AG04449 (cell line): Measurements from ENCODE around the gene CACTIN.

ENCODE experiments used
- CTCF ChIA-PET: fragments of 350-600 bp; formaldehyde crosslinking; extraction: SDS; loops from one replicate; lab custom pipeline; 2021; ENCODE audit warnings: antibody characterized with exemption; lab: Yijun Ruan, JAX
- POLR2A ChIA-PET: fragments of 400-600, 350-600 bp; formaldehyde crosslinking; extraction: SDS; loops from one replicate; lab custom pipeline; 2020; ENCODE audit warnings: antibody characterized with exemption, inconsistent platforms; lab: Yijun Ruan, JAX
- DNase-seq: peaks from one replicate; pipeline ENCODE4 v3.0.0-alpha.2; 2010; ENCODE audit warnings: low read depth, low spot score
- H3K4me3 ChIP-seq: 2 replicates; pipeline ENCODE4 v1.5.1; 2011; ENCODE audit warnings: low read depth, mild to moderate bottlenecking, control low read depth, low read length
- CTCF ChIP-seq: IDR thresholded peaks from one replicate; pipeline ENCODE4 v1.5.1; 2011; ENCODE audit warnings: mild to moderate bottlenecking, moderate library complexity, low read length, control low read depth, inconsistent platforms; ENCODE audit not compliant: insufficient read depth; ENCODE audit errors: missing control alignments

The CACTIN gene

DNA sequence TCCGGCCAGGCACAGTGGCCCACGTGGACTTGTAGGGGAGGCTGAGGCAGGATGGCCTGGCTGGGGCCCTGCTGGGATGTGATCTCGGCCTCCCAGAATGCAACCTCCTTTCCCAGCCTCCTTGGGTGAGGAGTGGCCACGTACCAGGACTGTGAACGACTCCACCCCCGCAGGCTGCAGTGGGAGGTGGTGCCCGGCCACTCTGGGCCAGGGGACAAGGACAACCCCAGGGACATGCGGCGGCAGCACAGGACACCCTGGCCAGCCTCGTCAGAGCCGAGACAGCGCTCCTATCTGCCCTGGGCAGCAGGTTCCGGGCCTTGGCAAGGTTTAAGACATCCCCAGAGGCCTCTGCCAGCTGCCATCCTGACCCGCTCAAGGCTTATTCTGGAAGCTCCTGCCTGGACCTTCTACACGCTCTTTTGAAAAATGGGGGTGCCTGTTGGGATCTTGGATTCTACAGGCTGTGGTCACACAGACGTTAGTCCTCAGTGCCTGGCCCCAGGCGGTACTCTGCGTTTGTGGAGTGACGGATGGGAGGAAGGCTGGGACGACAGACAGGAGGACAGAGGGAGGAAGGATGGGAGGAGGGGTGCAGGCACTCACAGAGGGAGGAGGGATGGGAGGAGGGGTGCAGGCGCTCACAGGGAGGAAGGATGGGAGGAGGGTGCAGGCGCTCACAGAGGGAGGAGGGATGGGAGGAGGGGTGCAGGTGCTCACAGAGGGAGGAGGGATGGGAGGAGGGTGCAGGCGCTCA is 19.9 kb upstream of the CACTIN start:
- ChIA-PET POLR2A (no interaction called here), CTCF (interaction anchor here (0.6 to 1.0 kb wide), 2 partner anchors 8 to 78 kb away, joined by 3 read pairs; no protein-coding TSS in a partner anchor)
- TF ChIP-seq CTCF = no peak
- no peak overlapping the region for H3K4me3 ChIP-seq
- no peak for DNase-seq

DNA sequence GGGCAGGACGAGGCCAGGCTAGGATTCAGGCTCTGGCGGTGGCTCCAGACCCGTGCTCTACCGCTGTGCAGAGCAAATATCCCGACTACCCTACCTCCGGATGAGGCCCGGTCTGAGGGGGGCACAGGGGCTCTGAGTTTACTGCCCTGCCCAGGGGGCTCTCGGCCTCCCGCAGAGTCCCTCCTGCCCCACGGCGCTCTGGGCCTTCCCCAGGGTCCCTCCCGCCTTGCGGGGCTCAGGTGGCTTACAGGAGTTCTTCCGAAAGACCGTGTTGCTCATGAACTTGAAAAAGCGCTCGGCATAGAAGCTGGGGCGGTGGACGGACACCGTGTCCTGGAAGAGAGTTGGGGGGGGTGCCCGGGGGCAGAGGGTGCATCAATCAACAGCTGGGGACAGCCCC is 19.1 kb upstream of the CACTIN start:
- H3K4me3 ChIP-seq = no peak overlapping the region
- ChIA-PET POLR2A (no interaction called here), CTCF (interaction anchor here (1.0 kb wide), 1 partner anchor 8 kb away, joined by 3 read pairs; no protein-coding TSS in a partner anchor)
- DNase-seq = no peak
- TF ChIP-seq CTCF = no peak

DNA sequence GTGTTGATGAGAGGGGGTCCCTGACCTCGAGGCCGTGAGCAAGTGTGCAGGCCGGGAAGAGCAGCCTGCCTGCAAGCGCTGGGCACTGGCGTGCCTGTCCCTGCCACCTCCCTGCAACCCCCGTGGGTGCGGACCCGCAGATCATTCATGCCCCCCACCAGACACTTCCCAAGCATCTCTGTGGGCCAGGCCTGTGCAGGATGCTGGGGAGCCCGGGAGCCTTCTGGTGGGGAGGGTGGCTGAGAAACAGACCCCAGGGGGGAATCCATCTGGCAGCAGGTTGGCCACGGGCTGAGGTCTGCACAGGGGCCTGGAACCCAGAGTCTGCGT is 18.4 kb upstream of the CACTIN start:
- ChIA-PET POLR2A (no interaction called here), CTCF (no interaction called here)
- no peak for DNase-seq
- H3K4me3 ChIP-seq = no peak overlapping the region
- TF ChIP-seq CTCF = no peak

DNA sequence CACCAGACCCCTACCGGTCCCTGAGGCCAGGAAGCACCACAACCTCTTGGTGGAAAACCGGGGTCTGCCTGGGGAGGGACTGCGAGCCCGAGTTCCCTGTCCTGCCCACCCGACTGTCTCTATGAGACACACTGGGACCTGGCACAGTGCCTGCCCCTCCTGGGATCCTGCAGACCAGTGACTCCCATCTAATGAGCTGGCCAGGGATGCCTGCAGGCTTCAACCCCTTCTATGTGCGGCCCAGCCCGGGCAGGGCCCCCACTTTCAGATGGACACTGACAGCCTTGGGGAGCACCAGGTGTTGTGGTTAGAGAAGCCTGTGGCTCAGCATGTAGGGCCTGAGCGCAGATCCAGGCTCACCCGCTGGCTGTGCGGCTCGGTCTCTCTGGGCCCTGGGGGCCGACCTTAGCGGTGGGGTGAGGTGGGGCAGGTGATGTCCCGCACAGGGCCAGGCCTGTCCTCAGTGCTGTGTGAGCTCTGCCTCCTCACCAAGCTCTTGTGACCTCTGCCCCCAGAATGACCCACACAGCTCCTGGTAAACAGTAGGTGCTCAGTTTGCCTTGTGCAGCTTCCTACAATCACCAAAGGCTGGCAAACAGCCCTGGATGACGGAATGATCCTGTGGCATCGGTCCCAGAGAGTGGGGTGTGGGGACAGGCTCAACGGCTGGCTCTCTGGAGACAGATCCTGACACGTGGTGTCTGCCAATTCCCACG is 17.9 kb upstream of the CACTIN start:
- DNase-seq = no peak
- no peak for TF ChIP-seq CTCF
- H3K4me3 ChIP-seq = no peak overlapping the region
- POLR2A ChIA-PET = no interaction called here
- CTCF ChIA-PET = interaction anchor here (1.0 kb wide), 1 partner anchor 18 kb away, joined by 3 read pairs; no protein-coding TSS in a partner anchor

GRCh38 chr19:3643674-3644313 is 17.2 kb upstream of the CACTIN start:
- H3K4me3 ChIP-seq = no peak overlapping the region
- ChIA-PET POLR2A (no interaction called here), CTCF (interaction anchor here (0.7 to 1.0 kb wide), 2 partner anchors 18 to 59 kb away, joined by 3 read pairs; no protein-coding TSS in a partner anchor)
- no peak for DNase-seq
- TF ChIP-seq CTCF = no peak
